ENCODE measurements around the gene RAB18. TPM values are rescaled to one million over a fixed set of nuclear protein-coding genes. Genes with fewer than 3 reads are reported as not detected.
"Not testable (repeated sequence)": the region's sequence is repeated elsewhere in the genome, so short reads cannot be mapped to it uniquely, and the experiment has no call there.

The RAB18 gene
- total RNA-seq, 1 experiment from 2014 or later: 75.9 TPM

- no peak overlapping the region for H3K27ac Mint-ChIP-seq (ENCODE audit: unreplicated experiment)
- H3K27me3 Mint-ChIP-seq (ENCODE audit: unreplicated experiment): no peaks in the 10 kb centered on the region
- no peaks in the 10 kb centered on the region for H3K36me3 Mint-ChIP-seq (ENCODE audit: insufficient read depth, unreplicated experiment)
- H3K4me3 Mint-ChIP-seq (ENCODE audit: low read depth, unreplicated experiment): no peak overlapping the region
- DNase-seq: no peak
- no peak for TF ChIP-seq CTCF (IDR thresholded peaks at IDR 0.05; ENCODE audit: unreplicated experiment)
- BruUV-seq (replicated peaks): no TSS peak
- intact Hi-C loops (cut with micrococcal nuclease; ENCODE audit: unreplicated experiment): no loop called here
- CTCF ChIA-PET: no interaction called here
- peaks cover 8% of the 10 kb centered on the region for H3K4me1 Mint-ChIP-seq (ENCODE audit: low read depth, unreplicated experiment)
- no peaks in the 10 kb centered on the region for H3K9me3 Mint-ChIP-seq (ENCODE audit: low read depth, unreplicated experiment)
These were observed 64.4 kb downstream of the RAB18 start for GRCh38 chr10:27568196-27569175.

GRCh38 chr10:27569946-27570345 is 65.8 kb downstream of the RAB18 start:
- H3K9me3 Mint-ChIP-seq (ENCODE audit: low read depth, unreplicated experiment): no peaks in the 10 kb centered on the region
- CTCF ChIA-PET: interaction anchor here (0.6 kb wide), 1 partner anchor 45 kb away, joined by 3 read pairs; no protein-coding TSS in a partner anchor
- H3K36me3 Mint-ChIP-seq (ENCODE audit: insufficient read depth, unreplicated experiment): no peaks in the 10 kb centered on the region
- BruUV-seq (replicated peaks): no TSS peak
- no peaks in the 10 kb centered on the region for H3K27me3 Mint-ChIP-seq (ENCODE audit: unreplicated experiment)
- no peak for TF ChIP-seq CTCF (IDR thresholded peaks at IDR 0.05; ENCODE audit: unreplicated experiment)
- intact Hi-C loops (cut with micrococcal nuclease; ENCODE audit: unreplicated experiment): no loop called here
- DNase-seq: no peak
- peaks cover under 1% of the 10 kb centered on the region for H3K4me1 Mint-ChIP-seq (ENCODE audit: low read depth, unreplicated experiment)
- H3K4me3 Mint-ChIP-seq (ENCODE audit: low read depth, unreplicated experiment): no peak overlapping the region
- no peak overlapping the region for H3K27ac Mint-ChIP-seq (ENCODE audit: unreplicated experiment)

- BruUV-seq (replicated peaks); H3K9me3 Mint-ChIP-seq (ENCODE audit: low read depth, unreplicated experiment); H3K36me3 Mint-ChIP-seq (ENCODE audit: insufficient read depth, unreplicated experiment); intact Hi-C loops (cut with micrococcal nuclease; ENCODE audit: unreplicated experiment); H3K4me1 Mint-ChIP-seq (ENCODE audit: low read depth, unreplicated experiment); H3K4me3 Mint-ChIP-seq (ENCODE audit: low read depth, unreplicated experiment); DNase-seq; H3K27me3 Mint-ChIP-seq (ENCODE audit: unreplicated experiment); H3K27ac Mint-ChIP-seq (ENCODE audit: unreplicated experiment); CTCF ChIA-PET: not testable (repeated sequence)
These were observed 72.9 kb downstream of the RAB18 start for GRCh38 chr10:27577038-27577437.

- intact Hi-C loops (cut with micrococcal nuclease; ENCODE audit: unreplicated experiment): no loop called here
- Mint-ChIP-seq H3K27me3 (ENCODE audit: unreplicated experiment) (no peaks in the 10 kb centered on the region), H3K27ac (ENCODE audit: unreplicated experiment) (no peak overlapping the region), H3K4me1 (ENCODE audit: low read depth, unreplicated experiment) (no peaks in the 10 kb centered on the region), H3K4me3 (ENCODE audit: low read depth, unreplicated experiment) (no peak overlapping the region), H3K36me3 (ENCODE audit: insufficient read depth, unreplicated experiment) (no peaks in the 10 kb centered on the region), H3K9me3 (ENCODE audit: low read depth, unreplicated experiment) (no peaks in the 10 kb centered on the region)
- TF ChIP-seq CTCF (IDR thresholded peaks at IDR 0.05; ENCODE audit: unreplicated experiment): no peak
- no TSS peak for BruUV-seq (replicated peaks)
- CTCF ChIA-PET: no interaction called here
- no peak for DNase-seq
These were observed 74.2 kb downstream of the RAB18 start for GRCh38 chr10:27578316-27578715.

GRCh38 chr10:27581225-27581624 is 77.1 kb downstream of the RAB18 start:
- H3K27me3 Mint-ChIP-seq (ENCODE audit: unreplicated experiment): no peaks in the 10 kb centered on the region
- no peaks in the 10 kb centered on the region for H3K4me1 Mint-ChIP-seq (ENCODE audit: low read depth, unreplicated experiment)
- CTCF ChIA-PET: no interaction called here
- no peak for DNase-seq
- intact Hi-C loops (cut with micrococcal nuclease; ENCODE audit: unreplicated experiment): no loop called here
- H3K27ac Mint-ChIP-seq (ENCODE audit: unreplicated experiment): no peak overlapping the region
- no peak for TF ChIP-seq CTCF (IDR thresholded peaks at IDR 0.05; ENCODE audit: unreplicated experiment)
- H3K36me3 Mint-ChIP-seq (ENCODE audit: insufficient read depth, unreplicated experiment): no peaks in the 10 kb centered on the region
- no peaks in the 10 kb centered on the region for H3K9me3 Mint-ChIP-seq (ENCODE audit: low read depth, unreplicated experiment)
- no peak overlapping the region for H3K4me3 Mint-ChIP-seq (ENCODE audit: low read depth, unreplicated experiment)
- no TSS peak for BruUV-seq (replicated peaks)

All from Calu3 (cell line).